Measurements from ENCODE around the gene KCNMA1. TPM values are rescaled to one million over a fixed set of nuclear protein-coding genes. Genes with fewer than 3 reads are reported as not detected.

The KCNMA1 gene
- total RNA-seq, 2 donors from 2014 or later = 49.9 to 76.2 TPM

- DNase-seq (no peak), ATAC-seq (no peak)
- intact Hi-C loops (cut with DNase I, micrococcal nuclease) = no loop called here
Measured at GRCh38 chr10:76892766-76893479, 744.7 kb downstream of the KCNMA1 start.

GRCh38 chr10:76887223-76888010 is 750.2 kb downstream of the KCNMA1 start:
- DNase-seq (no peak), ATAC-seq (no peak)
- intact Hi-C loops (cut with DNase I, micrococcal nuclease) = no loop called here

- DNase-seq = peak in 1 of 2 donors; percentile 43
- intact Hi-C loops (cut with DNase I, micrococcal nuclease) = no loop called here
- peak; percentile 13 for ATAC-seq
Measured at GRCh38 chr10:76885816-76886215, 751.8 kb downstream of the KCNMA1 start.

- ATAC-seq (peak; percentile 96), DNase-seq (no peak)
- intact Hi-C loops (cut with DNase I, micrococcal nuclease) = no loop called here
Measured at GRCh38 chr10:76884673-76885275, 752.8 kb downstream of the KCNMA1 start.

- peak; percentile 35 for ATAC-seq
- intact Hi-C loops (cut with DNase I, micrococcal nuclease) = no loop called here
- DNase-seq = no peak
Measured at GRCh38 chr10:76883596-76883995, 754.0 kb downstream of the KCNMA1 start.

GRCh38 chr10:76882796-76883195 is 754.8 kb downstream of the KCNMA1 start:
- no peak for ATAC-seq
- no peak for DNase-seq
- intact Hi-C loops (cut with DNase I, micrococcal nuclease) = no loop called here

- no peak for ATAC-seq
- no peak for DNase-seq
- intact Hi-C loops (cut with DNase I, micrococcal nuclease) = no loop called here
Measured at GRCh38 chr10:76882245-76882644, 755.4 kb downstream of the KCNMA1 start.

GRCh38 chr10:76881477-76882220 is 756.0 kb downstream of the KCNMA1 start:
- no peak for ATAC-seq
- no peak for DNase-seq
- intact Hi-C loops (cut with DNase I, micrococcal nuclease) = no loop called here

- DNase-seq = no peak
- no peak for ATAC-seq
- intact Hi-C loops (cut with DNase I, micrococcal nuclease) = no loop called here
Measured at GRCh38 chr10:76880931-76881330, 756.7 kb downstream of the KCNMA1 start.

- no peak for DNase-seq
- intact Hi-C loops (cut with DNase I, micrococcal nuclease) = no loop called here
- ATAC-seq = no peak
Measured at GRCh38 chr10:76879116-76879913, 758.3 kb downstream of the KCNMA1 start.

GRCh38 chr10:76878514-76878913 is 759.1 kb downstream of the KCNMA1 start:
- ATAC-seq (no peak), DNase-seq (no peak)
- intact Hi-C loops (cut with DNase I, micrococcal nuclease) = no loop called here

GRCh38 chr10:76874896-76875295 is 762.7 kb downstream of the KCNMA1 start:
- intact Hi-C loops (cut with DNase I, micrococcal nuclease) = no loop called here
- ATAC-seq (no peak), DNase-seq (no peak)

- ATAC-seq (no peak), DNase-seq (no peak)
- intact Hi-C loops (cut with DNase I, micrococcal nuclease) = no loop called here
Measured at GRCh38 chr10:76874176-76874575, 763.4 kb downstream of the KCNMA1 start.

GRCh38 chr10:76871697-76872295 is 765.8 kb downstream of the KCNMA1 start:
- ATAC-seq (no peak), DNase-seq (no peak)
- intact Hi-C loops (cut with DNase I, micrococcal nuclease) = no loop called here

GRCh38 chr10:76869931-76870330 is 767.7 kb downstream of the KCNMA1 start:
- ATAC-seq (no peak), DNase-seq (no peak)
- intact Hi-C loops (cut with DNase I, micrococcal nuclease) = no loop called here

- DNase-seq = no peak
- intact Hi-C loops (cut with DNase I, micrococcal nuclease) = no loop called here
- ATAC-seq = no peak
Measured at GRCh38 chr10:76868098-76868977, 769.3 kb downstream of the KCNMA1 start.

- DNase-seq (no peak), ATAC-seq (no peak)
- intact Hi-C loops (cut with DNase I, micrococcal nuclease) = no loop called here
Measured at GRCh38 chr10:76866841-76867586, 770.6 kb downstream of the KCNMA1 start.
